Endodermal cell (in vitro differentiated cells): ENCODE results near the gene LAMTOR4. TPM values are rescaled to one million over a fixed set of nuclear protein-coding genes. Genes with fewer than 3 reads are reported as not detected.

Experiments
- DNase-seq: peaks from one replicate; pipeline ENCODE4 v3.0.0-alpha.2; 2017
- H3K27ac ChIP-seq: 2 replicates; pipeline ENCODE4 v1.5.1; 2013; ENCODE audit warnings: mild to moderate bottlenecking, low read depth, low read length, moderate library complexity
- H3K27me3 ChIP-seq: 2 replicates; pipeline ENCODE4 v1.6.1; 2013; ENCODE audit warnings: mild to moderate bottlenecking, low read length, moderate library complexity; ENCODE audit not compliant: insufficient read depth, control insufficient read depth, poor library complexity, severe bottlenecking
- H3K36me3 ChIP-seq: 2 replicates; pipeline ENCODE4 v1.7.0; 2013; ENCODE audit warnings: mild to moderate bottlenecking, low read length, moderate library complexity; ENCODE audit not compliant: control insufficient read depth, insufficient read depth
- H3K4me1 ChIP-seq: one replicate; pipeline ENCODE4 v1.7.0; 2013; ENCODE audit warnings: low read length; ENCODE audit not compliant: control insufficient read depth, insufficient read depth
- H3K4me3 ChIP-seq: 2 replicates; pipeline ENCODE4 v1.5.1; 2013; ENCODE audit warnings: mild to moderate bottlenecking, low read length, moderate library complexity
- H3K9ac ChIP-seq: 2 replicates; pipeline ENCODE4 v1.6.1; 2013; ENCODE audit warnings: mild to moderate bottlenecking, low read length, moderate library complexity; ENCODE audit not compliant: poor library complexity, severe bottlenecking; ENCODE audit errors: extremely low read depth
- H3K9me3 ChIP-seq: 2 replicates; pipeline ENCODE4 v1.6.1; 2013; ENCODE audit warnings: mild to moderate bottlenecking, low read length, moderate library complexity; ENCODE audit not compliant: control insufficient read depth
- H3K27ac Mint-ChIP-seq: 2 replicates; pipeline ENCODE4 v1.8.0; 2020; ENCODE audit warnings: mixed read lengths
- H3K27me3 Mint-ChIP-seq: 2 replicates; pipeline ENCODE4 v1.8.0; 2021; ENCODE audit warnings: mild to moderate bottlenecking, mixed read lengths; ENCODE audit not compliant: insufficient read depth
- H3K36me3 Mint-ChIP-seq: 2 replicates; pipeline ENCODE4 v1.8.0; 2020; ENCODE audit warnings: low read depth, mixed read lengths
- H3K4me1 Mint-ChIP-seq: 2 replicates; pipeline ENCODE4 v1.8.0; 2020; ENCODE audit warnings: mixed read lengths
- H3K4me3 Mint-ChIP-seq: 2 replicates; pipeline ENCODE4 v1.8.0; 2020; ENCODE audit warnings: mild to moderate bottlenecking, moderate library complexity, mixed read lengths
- H3K9me3 Mint-ChIP-seq: 2 replicates; pipeline ENCODE4 v1.8.0; 2020; ENCODE audit warnings: mild to moderate bottlenecking, mixed read lengths
- WGBS, 2 experiments: methylation state at CpG; one replicate each; pipeline versions ENCODE4 v1.1.5 to v1.1.7; 2013; ENCODE audit warnings: missing lambda C conversion rate in 2 of 2, mixed read lengths in 1 of 2; ENCODE audit not compliant: insufficient coverage in 1 of 2, insufficient read length in 1 of 2; 5-methylcytosine and 5-hydroxymethylcytosine counted together
- total RNA-seq, 2 donors: library from RNA; stranded (reverse); fragmentation: NEBNext Ultra II Directional in 1 of 2; extraction: Animal tissue kit (Norgen Biotek cat#: 25700) in 1 of 2; gene quantifications; 2 replicates in 1 of 2; 3 replicates in 1 of 2; pipeline ENCODE4 v1.2.1, GENCODE V29; 2021
- TF ChIP-seq, protein P1 (sequence below): fragments of 200-600 bp; sonication (generic); conservative IDR thresholded peaks from 2 replicates; pipeline ENCODE4 v1.5.0; 2021; ENCODE audit warnings: antibody characterized with exemption, mild to moderate bottlenecking

LAMTOR4 gene
- total RNA-seq, 2 donors from 2014 or later, result 155 to 188 TPM

DNA sequence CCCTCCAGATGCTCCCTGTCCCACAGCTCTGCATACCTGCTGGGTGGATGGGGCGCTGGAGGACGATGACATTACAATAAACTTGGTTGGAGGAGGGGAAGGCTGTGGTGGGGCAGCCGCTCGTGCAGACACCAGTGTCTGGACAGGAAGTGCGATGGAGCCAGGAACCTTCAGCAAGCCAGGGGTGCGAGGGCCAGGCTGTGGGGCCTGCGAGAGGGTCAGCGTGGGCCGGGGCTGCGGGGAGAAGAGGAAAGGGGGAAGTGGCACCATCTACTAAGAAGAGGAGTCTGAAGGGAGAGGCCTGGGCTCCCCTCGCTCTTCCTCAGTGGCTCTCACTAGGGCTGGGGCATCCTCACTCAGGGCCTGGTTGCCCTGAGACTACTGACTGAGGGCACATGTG lies 40.8 kb upstream of the LAMTOR4 start:
- Histone ChIP-seq H3K4me3 (no peak overlapping the region), H3K9ac (no peak overlapping the region), H3K9me3 (no peaks in the 10 kb centered on the region), H3K4me1 (no peaks in the 10 kb centered on the region), H3K36me3 (peaks cover 56% of the 10 kb centered on the region), H3K27me3 (no peaks in the 10 kb centered on the region), H3K27ac (no peak overlapping the region)
- no peaks in the 10 kb centered on the region for H3K27me3 Mint-ChIP-seq
- DNase-seq, result no peak
- H3K4me1 Mint-ChIP-seq, result no peaks in the 10 kb centered on the region
- no peaks in the 10 kb centered on the region for H3K9me3 Mint-ChIP-seq
- no peak overlapping the region for H3K27ac Mint-ChIP-seq
- TF ChIP-seq, protein P1, sequence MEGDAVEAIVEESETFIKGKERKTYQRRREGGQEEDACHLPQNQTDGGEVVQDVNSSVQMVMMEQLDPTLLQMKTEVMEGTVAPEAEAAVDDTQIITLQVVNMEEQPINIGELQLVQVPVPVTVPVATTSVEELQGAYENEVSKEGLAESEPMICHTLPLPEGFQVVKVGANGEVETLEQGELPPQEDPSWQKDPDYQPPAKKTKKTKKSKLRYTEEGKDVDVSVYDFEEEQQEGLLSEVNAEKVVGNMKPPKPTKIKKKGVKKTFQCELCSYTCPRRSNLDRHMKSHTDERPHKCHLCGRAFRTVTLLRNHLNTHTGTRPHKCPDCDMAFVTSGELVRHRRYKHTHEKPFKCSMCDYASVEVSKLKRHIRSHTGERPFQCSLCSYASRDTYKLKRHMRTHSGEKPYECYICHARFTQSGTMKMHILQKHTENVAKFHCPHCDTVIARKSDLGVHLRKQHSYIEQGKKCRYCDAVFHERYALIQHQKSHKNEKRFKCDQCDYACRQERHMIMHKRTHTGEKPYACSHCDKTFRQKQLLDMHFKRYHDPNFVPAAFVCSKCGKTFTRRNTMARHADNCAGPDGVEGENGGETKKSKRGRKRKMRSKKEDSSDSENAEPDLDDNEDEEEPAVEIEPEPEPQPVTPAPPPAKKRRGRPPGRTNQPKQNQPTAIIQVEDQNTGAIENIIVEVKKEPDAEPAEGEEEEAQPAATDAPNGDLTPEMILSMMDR, result no peak
- WGBS, 2 experiments, result 98 to 100% methylated on average over 4 to 11 of the region's 11 CpGs
- H3K36me3 Mint-ChIP-seq, result peaks cover 82% of the 10 kb centered on the region
- H3K4me3 Mint-ChIP-seq, result no peak overlapping the region

DNA sequence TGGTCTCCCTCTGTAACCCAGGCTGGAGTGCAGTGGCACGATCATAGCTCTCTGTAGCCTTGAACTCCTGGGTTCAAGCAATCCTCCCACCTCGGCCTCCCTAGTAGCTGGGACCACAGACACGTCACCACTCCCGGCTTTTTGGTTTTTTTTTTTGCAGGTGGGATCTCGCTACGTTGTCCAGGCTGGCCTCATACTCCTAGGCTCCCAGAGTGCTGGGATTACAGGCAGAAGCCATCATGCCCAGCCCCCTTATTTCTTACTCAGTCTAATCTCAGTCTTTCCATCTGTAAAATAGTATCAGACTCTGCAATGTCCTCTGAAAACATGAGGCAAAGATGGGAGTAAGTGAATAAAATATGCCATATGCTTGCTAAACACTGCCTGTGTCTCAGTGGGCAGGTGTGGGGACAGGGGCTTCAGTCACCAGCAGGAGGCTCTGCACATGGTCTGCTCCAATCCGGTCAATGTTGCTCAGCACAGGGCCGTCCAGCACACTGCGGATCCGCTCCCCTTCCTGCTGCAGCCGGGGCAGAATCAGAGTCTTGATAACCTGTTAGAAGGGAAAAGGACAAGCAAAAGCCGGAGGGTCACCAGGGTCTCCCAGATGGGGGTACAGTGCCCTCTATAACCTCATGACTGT lies 39.1 kb upstream of the LAMTOR4 start:
- Histone ChIP-seq H3K4me3 (no peak overlapping the region), H3K9ac (no peak overlapping the region), H3K4me1 (no peaks in the 10 kb centered on the region), H3K27ac (no peak overlapping the region), H3K9me3 (no peaks in the 10 kb centered on the region), H3K36me3 (peaks cover 65% of the 10 kb centered on the region), H3K27me3 (no peaks in the 10 kb centered on the region)
- Mint-ChIP-seq H3K4me3 (no peak overlapping the region), H3K27me3 (no peaks in the 10 kb centered on the region), H3K4me1 (no peaks in the 10 kb centered on the region), H3K9me3 (no peaks in the 10 kb centered on the region), H3K36me3 (peaks cover 80% of the 10 kb centered on the region), H3K27ac (no peak overlapping the region)
- TF ChIP-seq, protein P1, result peak; percentile 54
- WGBS, 2 experiments, result 83 to 87% methylated on average over 7 to 12 of the region's 12 CpGs
- DNase-seq, result no peak

DNA sequence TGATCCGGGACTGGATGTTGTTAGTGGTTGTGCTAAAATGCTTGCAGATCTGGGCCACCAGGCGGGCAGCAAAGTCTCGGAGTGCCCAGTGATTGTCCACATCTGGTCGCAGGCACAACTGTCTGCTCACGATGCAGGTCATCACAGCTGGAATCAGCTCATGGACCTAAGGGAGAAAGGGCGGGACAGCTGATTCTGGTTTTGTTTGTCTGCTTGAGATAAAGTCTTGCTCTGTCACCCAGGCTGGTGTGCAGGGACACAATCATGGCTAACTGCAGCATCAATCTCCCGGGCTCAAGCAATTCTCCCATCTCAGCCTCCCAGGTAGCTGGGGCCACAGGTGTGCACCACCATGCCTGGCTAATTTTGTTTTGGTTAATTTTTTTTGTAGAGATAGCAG lies 37.6 kb upstream of the LAMTOR4 start:
- H3K4me3 Mint-ChIP-seq, result no peak overlapping the region
- H3K27ac ChIP-seq, result no peak overlapping the region
- H3K9ac ChIP-seq, result no peak overlapping the region
- peaks cover 78% of the 10 kb centered on the region for H3K36me3 Mint-ChIP-seq
- no peak overlapping the region for H3K27ac Mint-ChIP-seq
- H3K4me1 Mint-ChIP-seq, result no peaks in the 10 kb centered on the region
- no peaks in the 10 kb centered on the region for H3K9me3 ChIP-seq
- H3K4me1 ChIP-seq, result no peaks in the 10 kb centered on the region
- DNase-seq, result no peak
- H3K27me3 Mint-ChIP-seq, result no peaks in the 10 kb centered on the region
- no peaks in the 10 kb centered on the region for H3K9me3 Mint-ChIP-seq
- no peaks in the 10 kb centered on the region for H3K27me3 ChIP-seq
- 96 to 100% methylated on average over 3 to 7 of the region's 7 CpGs for WGBS, 2 experiments
- TF ChIP-seq, protein P1, result no peak
- H3K4me3 ChIP-seq, result no peak overlapping the region
- peaks cover 61% of the 10 kb centered on the region for H3K36me3 ChIP-seq
